Right lobe of liver (tissue), 6 donors: ENCODE results near the gene ZNF488. TPM values are rescaled to one million over a fixed set of nuclear protein-coding genes. Genes with fewer than 3 reads are reported as not detected.

Experiments
- ATAC-seq, 4 donors: fragments of 200-7000 bp; cut with Tn5 transposase; one replicate each; pipeline ENCODE4 v1.9.1; 2020; ENCODE audit warnings: mild to moderate bottlenecking in 4 of 4, moderate library complexity in 4 of 4
- DNase-seq, 3 donors: peaks; one replicate each; pipeline ENCODE4 v3.0.0-alpha.2; 2020
- H3K27ac ChIP-seq, 3 donors: fragments of 200-600 bp; one replicate each; pipeline ENCODE4 v1.8.0; 2022
- H3K27me3 ChIP-seq, 2 donors: fragments of 200-600 bp; one replicate each; pipeline ENCODE4 v1.8.0; 2022
- H3K36me3 ChIP-seq, 4 donors: fragments of 200-600 bp; sonication (generic) in 1 of 4; one replicate each; pipeline versions ENCODE4 v1.5.1 to v1.8.0; 2017 to 2022; ENCODE audit warnings: control low read depth in 1 of 4
- H3K4me1 ChIP-seq, 4 donors: fragments of 200-600 bp; sonication (generic) in 1 of 4; one replicate each; pipeline versions ENCODE4 v1.5.1 to v1.8.0; 2017 to 2022; ENCODE audit warnings: control low read depth in 1 of 4
- H3K4me3 ChIP-seq, 3 donors: fragments of 200-600 bp; one replicate each; pipeline ENCODE4 v1.8.0; 2022
- H3K9me3 ChIP-seq, 4 donors: fragments of 200-600 bp; sonication (generic) in 1 of 4; one replicate each; pipeline versions ENCODE4 v1.5.1 to v1.8.0; 2017 to 2022; ENCODE audit warnings: control low read depth in 1 of 4
- POLR2A ChIP-seq: fragments of 450-650 bp; IDR thresholded peaks from one replicate; pipeline ENCODE4 v1.6.1; 2017; ENCODE audit warnings: antibody characterized with exemption, mild to moderate bottlenecking
- WGBS: methylation state at CpG from one replicate; pipeline ENCODE4 v1.1.6; 2018; ENCODE audit warnings: low coverage, low lambda C conversion rate; ENCODE audit not compliant: insufficient coverage; ENCODE audit errors: missing lambda C conversion rate; 5-methylcytosine and 5-hydroxymethylcytosine counted together
- intact Hi-C, 2 donors: fragments of 100-400 bp; cut with DNase I; formaldehyde crosslinking; loops; one replicate each; pipeline versions ENCODE4 v1.11.2 to v1.14.1; 2022
- total RNA-seq, 6 experiments: library from RNA; depleted of rRNA in 2 of 6; stranded (reverse); fragments of >200 nt in 2 of 6; fragmentation: NEBNext Ultra II Directional in 3 of 6; extraction: Animal tissue kit (Norgen Biotek cat#: 25700) in 3 of 6; gene quantifications; one replicate each; pipeline versions ENCODE4 v1.1.0 to v1.2.4, GENCODE V29; 2016 to 2023
- TF ChIP-seq, protein P1 (sequence below), 4 donors: fragments of 200-600 bp in 3 of 4; fragments of 450-650 bp in 1 of 4; IDR thresholded peaks; one replicate each; pipeline versions ENCODE4 v1.5.1 to v1.8.0; 2016 to 2022; ENCODE audit warnings: antibody characterized with exemption in 4 of 4, mild to moderate bottlenecking in 2 of 4
- donor health status: DM: no; HTN: yes; CAD: no.
- donor health status: DM: no; HTN: no; CAD: no.
- donor health status: DM: no; HTN: no; CAD: no.
- donor health status: DM: no; HTN: yes; CAD: no.
- donor health status: DM: no; HTN: yes; CAD: no.

The ZNF488 gene
- total RNA-seq, 6 experiments from 2014 or later, result not detected

DNA sequence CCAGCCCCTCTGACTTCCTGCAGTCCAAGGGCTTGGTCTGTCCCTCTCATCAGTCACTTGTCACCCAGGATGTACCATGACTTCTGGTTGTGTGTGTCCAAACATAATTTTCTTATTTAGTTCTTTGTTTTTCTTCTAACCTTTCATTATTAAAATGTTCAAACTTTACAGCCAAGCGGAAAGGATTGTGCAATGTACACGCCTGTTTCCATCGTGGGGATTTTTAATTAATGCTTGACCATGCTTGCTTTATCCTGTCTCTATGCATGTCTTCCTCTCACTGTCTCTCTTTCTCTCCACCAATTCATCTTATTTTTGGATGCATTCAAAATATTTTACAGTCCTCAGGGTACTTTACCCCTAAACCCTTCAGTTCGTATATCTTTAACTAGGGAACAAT is 26.2 kb upstream of the ZNF488 start:
- intact Hi-C loops, result no loop called here
- TF ChIP-seq POLR2A, result no peak
- TF ChIP-seq, protein P1, sequence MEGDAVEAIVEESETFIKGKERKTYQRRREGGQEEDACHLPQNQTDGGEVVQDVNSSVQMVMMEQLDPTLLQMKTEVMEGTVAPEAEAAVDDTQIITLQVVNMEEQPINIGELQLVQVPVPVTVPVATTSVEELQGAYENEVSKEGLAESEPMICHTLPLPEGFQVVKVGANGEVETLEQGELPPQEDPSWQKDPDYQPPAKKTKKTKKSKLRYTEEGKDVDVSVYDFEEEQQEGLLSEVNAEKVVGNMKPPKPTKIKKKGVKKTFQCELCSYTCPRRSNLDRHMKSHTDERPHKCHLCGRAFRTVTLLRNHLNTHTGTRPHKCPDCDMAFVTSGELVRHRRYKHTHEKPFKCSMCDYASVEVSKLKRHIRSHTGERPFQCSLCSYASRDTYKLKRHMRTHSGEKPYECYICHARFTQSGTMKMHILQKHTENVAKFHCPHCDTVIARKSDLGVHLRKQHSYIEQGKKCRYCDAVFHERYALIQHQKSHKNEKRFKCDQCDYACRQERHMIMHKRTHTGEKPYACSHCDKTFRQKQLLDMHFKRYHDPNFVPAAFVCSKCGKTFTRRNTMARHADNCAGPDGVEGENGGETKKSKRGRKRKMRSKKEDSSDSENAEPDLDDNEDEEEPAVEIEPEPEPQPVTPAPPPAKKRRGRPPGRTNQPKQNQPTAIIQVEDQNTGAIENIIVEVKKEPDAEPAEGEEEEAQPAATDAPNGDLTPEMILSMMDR (IDR thresholded peaks at IDR 0.05), result no peak
- H3K9me3 ChIP-seq, result no peaks in the 10 kb centered on the region
- no peaks in the 10 kb centered on the region for H3K4me1 ChIP-seq
- no peak overlapping the region for H3K4me3 ChIP-seq
- no peaks in the 10 kb centered on the region for H3K27me3 ChIP-seq
- H3K36me3 ChIP-seq, result no peaks in the 10 kb centered on the region
- WGBS, result 66% methylated on average over 4 of the region's 4 CpGs
- ATAC-seq, result no peak
- H3K27ac ChIP-seq, result no peak overlapping the region
- no peak for DNase-seq

- Histone ChIP-seq H3K4me1 (no peaks in the 10 kb centered on the region), H3K36me3 (no peaks in the 10 kb centered on the region), H3K27ac (no peak overlapping the region), H3K9me3 (no peaks in the 10 kb centered on the region), H3K27me3 (no peaks in the 10 kb centered on the region), H3K4me3 (no peak overlapping the region)
- TF ChIP-seq POLR2A, result no peak
- TF ChIP-seq, protein P1 (IDR thresholded peaks at IDR 0.05), result no peak
- DNase-seq, result no peak
- ATAC-seq, result peak in 1 of 4 donors; percentile 17
- WGBS, result 27% methylated on average over 2 of the region's 3 CpGs
- intact Hi-C loops, result no loop called here
These were observed 25.8 kb upstream of the ZNF488 start for GRCh38 chr10:47409866-47410256.

GRCh38 chr10:47409171-47409865 is 25.2 kb upstream of the ZNF488 start:
- H3K4me3 ChIP-seq, result no peak overlapping the region
- DNase-seq (no peak), ATAC-seq (peak in 1 of 4 donors; percentile 11)
- WGBS, result 94% methylated on average over 3 of the region's 15 CpGs
- H3K9me3 ChIP-seq, result no peaks in the 10 kb centered on the region
- H3K36me3 ChIP-seq, result no peaks in the 10 kb centered on the region
- no peaks in the 10 kb centered on the region for H3K27me3 ChIP-seq
- no peaks in the 10 kb centered on the region for H3K4me1 ChIP-seq
- no peak overlapping the region for H3K27ac ChIP-seq
- intact Hi-C loops, result no loop called here
- TF ChIP-seq, protein P1 (IDR thresholded peaks at IDR 0.05), result no peak
- no peak for TF ChIP-seq POLR2A

DNA sequence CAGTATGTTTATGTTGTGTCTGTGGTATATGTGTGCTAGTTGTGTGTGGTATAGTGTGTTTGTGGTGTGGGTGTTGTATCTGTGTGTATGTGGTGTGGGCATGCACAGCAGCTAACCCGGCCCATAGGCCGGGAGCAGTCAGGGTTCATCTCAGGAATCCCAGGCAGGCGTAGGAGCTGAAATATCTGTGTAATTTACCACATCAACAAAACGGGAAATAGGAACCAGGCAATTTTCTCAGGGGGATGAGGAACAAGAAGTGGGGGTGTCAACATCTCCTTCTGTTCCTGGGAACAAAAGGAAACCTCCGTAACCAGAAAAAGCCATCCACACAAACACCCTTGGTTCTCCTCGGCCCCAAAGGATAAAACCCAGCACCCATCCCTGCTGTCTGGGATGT is 24.5 kb upstream of the ZNF488 start:
- Histone ChIP-seq H3K36me3 (no peaks in the 10 kb centered on the region), H3K4me1 (no peaks in the 10 kb centered on the region), H3K4me3 (no peak overlapping the region), H3K27ac (no peak overlapping the region), H3K27me3 (no peaks in the 10 kb centered on the region), H3K9me3 (no peaks in the 10 kb centered on the region)
- ATAC-seq (no peak), DNase-seq (no peak)
- TF ChIP-seq, protein P1 (IDR thresholded peaks at IDR 0.05), result no peak
- no peak for TF ChIP-seq POLR2A
- intact Hi-C loops, result no loop called here
- 55% methylated on average over 3 of the region's 6 CpGs for WGBS
